Glomerular endothelial cell (primary cell): ENCODE results near the gene NCOA3. TPM values are rescaled to one million over a fixed set of nuclear protein-coding genes. Genes with fewer than 3 reads are reported as not detected.

Experiments
- DNase-seq: peaks from one replicate; pipeline ENCODE4 v3.0.0-alpha.2; 2011; ENCODE audit warnings: low read depth, low spot score; ENCODE audit errors: extremely low read depth
- total RNA-seq: library from RNA; depleted of rRNA; stranded (reverse); fragments of >200 nt; gene quantifications from 2 replicates; pipeline ENCODE4 v1.2.3, GENCODE V29; 2015

The NCOA3 gene
- total RNA-seq, 1 donor from 2014 or later, result 30.2 TPM

GRCh38 chr20:47696856-47697255 lies 195.2 kb downstream of the NCOA3 start:
- no peak for DNase-seq

- DNase-seq, result no peak
These were observed 196.5 kb downstream of the NCOA3 start for GRCh38 chr20:47698142-47698541.

GRCh38 chr20:47699818-47700217 lies 198.1 kb downstream of the NCOA3 start:
- no peak for DNase-seq

- DNase-seq, result no peak
These were observed 198.6 kb downstream of the NCOA3 start for GRCh38 chr20:47700327-47700726.

GRCh38 chr20:47701612-47702011 lies 199.9 kb downstream of the NCOA3 start:
- no peak for DNase-seq

- no peak for DNase-seq
These were observed 202.1 kb downstream of the NCOA3 start for GRCh38 chr20:47703748-47704147.

GRCh38 chr20:47704746-47705496 lies 203.2 kb downstream of the NCOA3 start:
- DNase-seq, result no peak

GRCh38 chr20:47705497-47705856 lies 203.8 kb downstream of the NCOA3 start:
- no peak for DNase-seq

- DNase-seq, result no peak
These were observed 204.7 kb downstream of the NCOA3 start for GRCh38 chr20:47706345-47706744.

Other genes with a start within 250 kb of the NCOA3 start
- gene ZMYND8, start 145.2 kb upstream of the NCOA3 start, total RNA-seq, result 30.7 and 44.0 TPM in 2 replicates